ENCODE results near the gene ZNF74. TPM values are rescaled to one million over a fixed set of nuclear protein-coding genes. Genes with fewer than 3 reads are reported as not detected.

The ZNF74 gene
- 10 to 100 TPM; 12.1 to 13.1 TPM for total RNA-seq

DNA sequence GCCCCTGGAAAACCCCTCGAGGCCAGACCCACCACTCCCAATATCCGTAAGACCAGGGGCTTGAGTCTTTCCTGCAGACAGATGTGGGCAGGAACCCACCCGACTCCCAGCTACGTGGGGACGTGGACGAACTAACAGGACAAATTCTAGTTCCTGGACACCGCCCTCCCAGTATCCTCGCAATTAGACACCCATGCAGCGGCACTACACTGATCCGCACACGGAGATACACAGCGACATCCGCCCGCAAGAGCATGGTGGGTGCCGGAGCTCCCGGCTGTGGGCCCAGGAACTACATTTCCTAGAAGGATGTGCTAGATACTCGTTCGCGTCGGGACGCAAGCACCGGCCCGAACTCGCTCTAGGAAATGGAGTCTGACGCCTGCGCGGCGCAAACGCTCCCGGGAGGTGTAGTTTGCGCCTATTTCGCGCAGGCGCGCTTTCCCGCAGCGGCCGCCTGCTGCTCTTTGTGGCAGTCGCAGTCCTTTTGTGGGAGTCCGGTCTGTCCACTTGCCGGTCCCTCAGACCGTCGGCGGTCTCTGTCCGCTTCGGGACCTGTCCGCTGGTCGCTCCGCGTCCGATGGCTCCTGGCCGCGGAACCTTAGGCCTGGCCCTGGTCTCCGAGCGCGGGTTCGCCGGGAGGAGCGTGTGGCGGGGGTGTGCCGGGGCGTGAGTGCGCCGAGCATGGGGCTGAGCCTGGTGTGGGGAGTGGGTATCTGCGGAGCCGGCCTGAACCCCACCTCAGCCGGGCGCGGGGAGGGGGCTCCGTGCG is at the start of gene ZNF74:
ZNF74 (plus strand) TSS at position 447 of the 772 bp plus-strand sequence. CDS start 478 bp downstream, outside the sequence.

DNA sequence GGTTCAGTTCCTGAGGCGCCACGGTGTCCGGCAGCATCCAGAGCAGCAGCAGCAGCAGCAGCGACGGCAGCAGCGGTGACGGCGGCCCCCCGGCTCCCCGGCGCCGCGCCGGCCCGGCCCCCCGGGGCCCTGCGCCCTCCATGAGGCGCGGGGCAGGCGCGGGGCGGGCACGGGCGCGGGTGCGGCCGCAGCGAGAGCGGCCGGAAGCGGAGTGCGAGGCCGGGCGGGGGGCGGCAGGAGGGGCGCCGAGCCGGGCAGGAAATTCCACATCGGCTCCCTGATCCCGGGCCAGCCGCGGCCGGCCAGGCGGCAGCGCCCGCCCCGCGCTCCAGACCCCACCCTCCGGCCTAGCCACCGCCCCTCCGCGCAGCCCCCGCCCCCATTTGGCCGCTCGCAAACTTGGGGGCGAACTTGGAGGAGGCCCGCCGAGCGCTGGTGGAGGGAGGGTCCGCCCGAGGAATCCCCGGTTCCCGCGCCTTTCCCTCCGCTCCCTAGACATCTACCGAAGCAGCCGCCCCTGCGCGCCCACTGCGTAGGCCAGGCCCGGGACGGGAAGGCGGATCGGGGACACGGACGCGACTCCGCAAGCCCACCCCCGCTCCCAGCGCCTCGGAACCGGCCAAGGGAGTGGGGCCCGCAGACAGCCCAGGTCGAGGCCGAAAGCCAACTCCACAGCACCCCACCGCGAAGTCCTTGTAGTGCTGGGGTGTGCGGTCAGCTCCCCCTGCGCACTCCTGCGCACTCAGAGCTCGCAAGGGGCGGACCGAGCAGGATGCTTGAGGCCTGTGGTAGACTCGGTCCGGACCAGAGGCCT is 43.9 kb downstream of the ZNF74 start, which contains the start of gene SCARF2:
SCARF2 (minus strand) TSS at position 213 of the 814 bp plus-strand sequence; CDS start at position 142, 71 bp downstream.

Other genes with a start within 250 kb of the ZNF74 start
- gene CCDC188, start 243.1 kb upstream of the ZNF74 start, total RNA-seq, result under 1 TPM in 1 of 2 experiments, not detected in 1; 0.14 TPM
- 1 to 10 TPM; 5.2 to 5.4 TPM for gene RTN4R, start 125.8 kb upstream of the ZNF74 start, total RNA-seq
- 10 to 100 TPM; 67.8 to 67.9 TPM for gene DGCR6L, start 74.1 kb upstream of the ZNF74 start, total RNA-seq
- gene SCARF2, start 43.7 kb downstream of the ZNF74 start, total RNA-seq, result 1 to 10 TPM; 1.7 to 1.9 TPM
- 10 to 100 TPM; 38.8 to 40.4 TPM for gene KLHL22, start 101.6 kb downstream of the ZNF74 start, total RNA-seq
- 100 to 1,000 TPM; 185 to 187 TPM for gene MED15, start 113.5 kb downstream of the ZNF74 start, total RNA-seq

Measured in activated naive CD4-positive, alpha-beta T cell treated with anti-CD3 and anti-CD28 coated beads, Interleukin-2, amount 10 ng/mL, durations not matched to agents 5 hours and 36 hours (primary cell).